HEK293 (cell line): ENCODE results near the gene WDR70.

Experiments used
- GLI2 ChIP-seq: fragments of 450-650 bp; formaldehyde crosslinking; IDR thresholded peaks from 2 replicates; pipeline ENCODE4; 2017; ENCODE audit warnings: missing biosample characterization, missing genetic modification characterization, low read depth, borderline replicate concordance
- GLIS1 ChIP-seq: fragments of 450-650 bp; formaldehyde crosslinking; IDR thresholded peaks from 2 replicates; pipeline ENCODE4 v1.5.1; 2016; ENCODE audit warnings: missing biosample characterization, missing genetic modification characterization
- IKZF3 ChIP-seq: fragments of 450-650 bp; IDR thresholded peaks from 2 replicates; pipeline ENCODE4 v1.5.0; 2018; ENCODE audit warnings: missing biosample characterization, mild to moderate bottlenecking, missing genetic modification characterization, moderate library complexity
- MEIS1 ChIP-seq: sonication (generic); formaldehyde crosslinking; IDR thresholded peaks from 2 replicates; pipeline ENCODE4 v1.8.1; 2022; ENCODE audit warnings: missing genetic modification reagents, mild to moderate bottlenecking, borderline replicate concordance
- RBAK ChIP-seq: fragments of 450-650 bp; formaldehyde crosslinking; IDR thresholded peaks from 2 replicates; pipeline ENCODE4 v1.5.1; 2016; ENCODE audit warnings: missing biosample characterization, missing genetic modification characterization
- ZFP3 ChIP-seq: fragments of 450-650 bp; formaldehyde crosslinking; IDR thresholded peaks from 2 replicates; pipeline ENCODE4 v1.5.1; 2016; ENCODE audit warnings: low read depth, missing biosample characterization, missing genetic modification characterization
- ZNF112 ChIP-seq: fragments of 450-650 bp; formaldehyde crosslinking; IDR thresholded peaks from 2 replicates; pipeline ENCODE4 v1.5.0; 2017; ENCODE audit warnings: missing biosample characterization, missing genetic modification characterization
- ZNF114 ChIP-seq: fragments of 450-650 bp; formaldehyde crosslinking; IDR thresholded peaks from 2 replicates; pipeline ENCODE4 v1.5.0; 2017; ENCODE audit warnings: missing biosample characterization, missing genetic modification characterization
- ZNF2 ChIP-seq: fragments of 450-650 bp; formaldehyde crosslinking; IDR thresholded peaks from 2 replicates; pipeline ENCODE4 v1.5.1; 2016; ENCODE audit warnings: missing biosample characterization, missing genetic modification characterization
- ZNF398 ChIP-seq: fragments of 450-650 bp; formaldehyde crosslinking; IDR thresholded peaks from 2 replicates; pipeline ENCODE4 v1.5.1; 2017; ENCODE audit warnings: missing biosample characterization, missing genetic modification characterization
- ZNF518A ChIP-seq: fragments of 450-650 bp; formaldehyde crosslinking; conservative IDR thresholded peaks from 2 replicates; pipeline ENCODE4 v1.5.1; 2016; ENCODE audit warnings: low read depth, missing biosample characterization, missing genetic modification characterization
- ZNF621 ChIP-seq: fragments of 450-650 bp; formaldehyde crosslinking; IDR thresholded peaks from 2 replicates; pipeline ENCODE4 v1.5.1; 2017; ENCODE audit warnings: missing biosample characterization, missing genetic modification characterization
- ZNF626 ChIP-seq: fragments of 450-650 bp; sonication (Bioruptor Pico); formaldehyde crosslinking; IDR thresholded peaks from 2 replicates; pipeline ENCODE4 v1.5.1; 2018; ENCODE audit warnings: missing biosample characterization, missing genetic modification characterization, inconsistent platforms
- ZNF707 ChIP-seq: fragments of 450-650 bp; formaldehyde crosslinking; IDR thresholded peaks from 2 replicates; pipeline ENCODE4 v1.5.1; 2016; ENCODE audit warnings: missing biosample characterization, missing genetic modification characterization
- ZSCAN23 ChIP-seq: fragments of 450-650 bp; formaldehyde crosslinking; IDR thresholded peaks from 2 replicates; pipeline ENCODE4 v1.5.1; 2016; ENCODE audit warnings: missing biosample characterization, missing genetic modification characterization
- TF ChIP-seq, protein P1 (sequence below): fragments of 450-650 bp; formaldehyde crosslinking; IDR thresholded peaks from 2 replicates; pipeline ENCODE4 v1.5.1; 2016; ENCODE audit warnings: missing biosample characterization, missing genetic modification characterization
- TF ChIP-seq, protein P2 (sequence below): fragments of 450-650 bp; formaldehyde crosslinking; IDR thresholded peaks from 2 replicates; pipeline ENCODE4 v1.5.1; 2016; ENCODE audit warnings: missing biosample characterization, missing genetic modification characterization
- TF ChIP-seq, protein P3 (sequence below): fragments of 450-650 bp; formaldehyde crosslinking; IDR thresholded peaks from 2 replicates; pipeline ENCODE4 v1.5.1; 2016; ENCODE audit warnings: missing biosample characterization, missing genetic modification characterization
- TF ChIP-seq, protein P4 (sequence below): fragments of 450-650 bp; formaldehyde crosslinking; IDR thresholded peaks from 2 replicates; pipeline ENCODE4 v1.5.1; 2017; ENCODE audit warnings: missing biosample characterization, mild to moderate bottlenecking, missing genetic modification characterization, moderate library complexity

Gene WDR70

DNA sequence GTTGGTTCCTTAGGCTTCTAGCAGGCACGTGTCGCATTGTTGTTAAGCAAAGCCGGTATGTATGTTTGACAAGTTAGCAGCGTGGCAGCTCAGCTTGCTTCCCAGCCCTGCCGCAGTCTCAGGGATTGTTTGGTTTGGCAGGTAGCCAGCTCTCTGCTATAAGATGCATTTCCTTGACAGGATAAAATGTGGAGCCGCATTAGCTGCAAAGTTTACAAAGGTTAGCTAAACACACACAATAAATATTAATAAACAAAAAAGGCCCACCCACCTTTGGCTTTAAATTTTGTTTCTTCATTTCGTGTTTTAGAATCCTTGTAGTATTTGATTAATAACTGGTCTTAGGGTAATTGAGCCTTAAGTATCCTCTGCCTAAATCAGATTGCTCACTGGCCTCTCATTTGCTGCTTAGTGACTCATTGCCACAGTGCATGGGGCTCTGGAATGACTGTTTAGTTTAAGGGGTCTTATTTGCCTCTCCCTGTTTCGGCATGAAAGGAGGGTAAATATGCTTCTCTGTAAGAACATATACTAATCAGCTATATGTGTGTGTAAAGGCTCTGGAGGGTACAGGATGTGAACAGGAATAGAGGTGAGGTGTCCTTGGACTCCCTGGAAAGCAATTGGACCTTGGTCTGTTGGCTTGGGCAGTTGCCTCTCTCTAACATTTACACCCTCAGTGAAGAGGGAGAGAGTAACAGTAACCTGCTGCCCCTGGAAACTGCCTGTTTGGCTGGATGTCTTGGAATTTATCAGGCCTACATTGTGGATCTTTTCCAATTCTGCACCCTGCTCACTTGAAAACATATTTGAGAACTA is 338.7 kb downstream of the WDR70 start (continued):
- TF ChIP-seq, protein P1, sequence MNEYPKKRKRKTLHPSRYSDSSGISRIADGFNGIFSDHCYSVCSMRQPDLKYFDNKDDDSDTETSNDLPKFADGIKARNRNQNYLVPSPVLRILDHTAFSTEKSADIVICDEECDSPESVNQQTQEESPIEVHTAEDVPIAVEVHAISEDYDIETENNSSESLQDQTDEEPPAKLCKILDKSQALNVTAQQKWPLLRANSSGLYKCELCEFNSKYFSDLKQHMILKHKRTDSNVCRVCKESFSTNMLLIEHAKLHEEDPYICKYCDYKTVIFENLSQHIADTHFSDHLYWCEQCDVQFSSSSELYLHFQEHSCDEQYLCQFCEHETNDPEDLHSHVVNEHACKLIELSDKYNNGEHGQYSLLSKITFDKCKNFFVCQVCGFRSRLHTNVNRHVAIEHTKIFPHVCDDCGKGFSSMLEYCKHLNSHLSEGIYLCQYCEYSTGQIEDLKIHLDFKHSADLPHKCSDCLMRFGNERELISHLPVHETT = no peak
- TF ChIP-seq, protein P2, sequence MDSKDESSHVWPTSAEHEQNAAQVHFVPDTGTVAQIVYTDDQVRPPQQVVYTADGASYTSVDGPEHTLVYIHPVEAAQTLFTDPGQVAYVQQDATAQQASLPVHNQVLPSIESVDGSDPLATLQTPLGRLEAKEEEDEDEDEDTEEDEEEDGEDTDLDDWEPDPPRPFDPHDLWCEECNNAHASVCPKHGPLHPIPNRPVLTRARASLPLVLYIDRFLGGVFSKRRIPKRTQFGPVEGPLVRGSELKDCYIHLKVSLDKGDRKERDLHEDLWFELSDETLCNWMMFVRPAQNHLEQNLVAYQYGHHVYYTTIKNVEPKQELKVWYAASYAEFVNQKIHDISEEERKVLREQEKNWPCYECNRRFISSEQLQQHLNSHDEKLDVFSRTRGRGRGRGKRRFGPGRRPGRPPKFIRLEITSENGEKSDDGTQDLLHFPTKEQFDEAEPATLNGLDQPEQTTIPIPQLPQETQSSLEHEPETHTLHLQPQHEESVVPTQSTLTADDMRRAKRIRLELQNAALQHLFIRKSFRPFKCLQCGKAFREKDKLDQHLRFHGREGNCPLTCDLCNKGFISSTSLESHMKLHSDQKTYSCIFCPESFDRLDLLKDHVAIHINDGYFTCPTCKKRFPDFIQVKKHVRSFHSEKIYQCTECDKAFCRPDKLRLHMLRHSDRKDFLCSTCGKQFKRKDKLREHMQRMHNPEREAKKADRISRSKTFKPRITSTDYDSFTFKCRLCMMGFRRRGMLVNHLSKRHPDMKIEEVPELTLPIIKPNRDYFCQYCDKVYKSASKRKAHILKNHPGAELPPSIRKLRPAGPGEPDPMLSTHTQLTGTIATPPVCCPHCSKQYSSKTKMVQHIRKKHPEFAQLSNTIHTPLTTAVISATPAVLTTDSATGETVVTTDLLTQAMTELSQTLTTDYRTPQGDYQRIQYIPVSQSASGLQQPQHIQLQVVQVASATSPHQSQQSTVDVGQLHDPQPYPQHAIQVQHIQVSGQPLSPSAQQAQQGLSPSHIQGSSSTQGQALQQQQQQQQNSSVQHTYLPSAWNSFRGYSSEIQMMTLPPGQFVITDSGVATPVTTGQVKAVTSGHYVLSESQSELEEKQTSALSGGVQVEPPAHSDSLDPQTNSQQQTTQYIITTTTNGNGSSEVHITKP = peak; percentile 52
- TF ChIP-seq ZNF626 (tag by site-specific recombination) (0 out of 2 replicates have a peak, but pooled peaks have one; percentile 74), ZNF707 (tag by site-specific recombination) (no peak), ZNF398 (no peak), ZSCAN23 (tag by site-specific recombination) (0 out of 2 replicates have a peak, but pooled peaks have one; percentile 37), ZNF2 (tag by site-specific recombination) (0 out of 2 replicates have a peak, but pooled peaks have one; percentile 11), GLIS1 (no peak), GLI2 (tag by site-specific recombination) (no peak), IKZF3 (peak; percentile 89), ZNF518A (tag by site-specific recombination) (peak; percentile 47; the same call in 1 of the 2 replicates), RBAK (tag by site-specific recombination) (no peak), ZNF621 (tag by site-specific recombination) (no peak), MEIS1 (CRISPR knock-in tag) (no peak), ZNF112 (tag by site-specific recombination) (no peak), ZFP3 (tag by site-specific recombination) (no peak), ZNF114 (tag by site-specific recombination) (no peak)
- TF ChIP-seq, protein P3, sequence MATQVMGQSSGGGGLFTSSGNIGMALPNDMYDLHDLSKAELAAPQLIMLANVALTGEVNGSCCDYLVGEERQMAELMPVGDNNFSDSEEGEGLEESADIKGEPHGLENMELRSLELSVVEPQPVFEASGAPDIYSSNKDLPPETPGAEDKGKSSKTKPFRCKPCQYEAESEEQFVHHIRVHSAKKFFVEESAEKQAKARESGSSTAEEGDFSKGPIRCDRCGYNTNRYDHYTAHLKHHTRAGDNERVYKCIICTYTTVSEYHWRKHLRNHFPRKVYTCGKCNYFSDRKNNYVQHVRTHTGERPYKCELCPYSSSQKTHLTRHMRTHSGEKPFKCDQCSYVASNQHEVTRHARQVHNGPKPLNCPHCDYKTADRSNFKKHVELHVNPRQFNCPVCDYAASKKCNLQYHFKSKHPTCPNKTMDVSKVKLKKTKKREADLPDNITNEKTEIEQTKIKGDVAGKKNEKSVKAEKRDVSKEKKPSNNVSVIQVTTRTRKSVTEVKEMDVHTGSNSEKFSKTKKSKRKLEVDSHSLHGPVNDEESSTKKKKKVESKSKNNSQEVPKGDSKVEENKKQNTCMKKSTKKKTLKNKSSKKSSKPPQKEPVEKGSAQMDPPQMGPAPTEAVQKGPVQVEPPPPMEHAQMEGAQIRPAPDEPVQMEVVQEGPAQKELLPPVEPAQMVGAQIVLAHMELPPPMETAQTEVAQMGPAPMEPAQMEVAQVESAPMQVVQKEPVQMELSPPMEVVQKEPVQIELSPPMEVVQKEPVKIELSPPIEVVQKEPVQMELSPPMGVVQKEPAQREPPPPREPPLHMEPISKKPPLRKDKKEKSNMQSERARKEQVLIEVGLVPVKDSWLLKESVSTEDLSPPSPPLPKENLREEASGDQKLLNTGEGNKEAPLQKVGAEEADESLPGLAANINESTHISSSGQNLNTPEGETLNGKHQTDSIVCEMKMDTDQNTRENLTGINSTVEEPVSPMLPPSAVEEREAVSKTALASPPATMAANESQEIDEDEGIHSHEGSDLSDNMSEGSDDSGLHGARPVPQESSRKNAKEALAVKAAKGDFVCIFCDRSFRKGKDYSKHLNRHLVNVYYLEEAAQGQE (tag by site-specific recombination) = no peak
- TF ChIP-seq, protein P4, sequence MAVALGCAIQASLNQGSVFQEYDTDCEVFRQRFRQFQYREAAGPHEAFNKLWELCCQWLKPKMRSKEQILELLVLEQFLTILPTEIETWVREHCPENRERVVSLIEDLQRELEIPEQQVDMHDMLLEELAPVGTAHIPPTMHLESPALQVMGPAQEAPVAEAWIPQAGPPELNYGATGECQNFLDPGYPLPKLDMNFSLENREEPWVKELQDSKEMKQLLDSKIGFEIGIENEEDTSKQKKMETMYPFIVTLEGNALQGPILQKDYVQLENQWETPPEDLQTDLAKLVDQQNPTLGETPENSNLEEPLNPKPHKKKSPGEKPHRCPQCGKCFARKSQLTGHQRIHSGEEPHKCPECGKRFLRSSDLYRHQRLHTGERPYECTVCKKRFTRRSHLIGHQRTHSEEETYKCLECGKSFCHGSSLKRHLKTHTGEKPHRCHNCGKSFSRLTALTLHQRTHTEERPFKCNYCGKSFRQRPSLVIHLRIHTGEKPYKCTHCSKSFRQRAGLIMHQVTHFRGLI = peak; percentile 60; the same call in 1 of the 2 replicates
